Gastrocnemius medialis (tissue), 4 donors: ENCODE results near the gene KIF12.
"Not testable (repeated sequence)": the region's sequence is repeated elsewhere in the genome, so short reads cannot be mapped to it uniquely, and the experiment has no call there.

ENCODE experiments used
- POLR2A ChIP-seq, 2 donors: fragments of 450-650 bp; IDR thresholded peaks; one replicate each; pipeline ENCODE4 v1.6.1; 2017; ENCODE audit warnings: antibody characterized with exemption in 2 of 2, mild to moderate bottlenecking in 2 of 2, moderate library complexity in 2 of 2
- TF ChIP-seq, protein P1 (sequence below), 5 experiments: fragments of 450-650 bp in 3 of 5; fragments of 200-600 bp in 2 of 5; sonication (generic) in 2 of 5; IDR thresholded peaks in 4 of 5; conservative IDR thresholded peaks in 1 of 5; 1 replicate in 4 of 5; 2 replicates in 1 of 5; pipeline ENCODE4 v1.5.1; 2016 to 2019; ENCODE audit warnings: antibody characterized with exemption in 5 of 5, mild to moderate bottlenecking in 3 of 5, moderate library complexity in 3 of 5

DNA sequence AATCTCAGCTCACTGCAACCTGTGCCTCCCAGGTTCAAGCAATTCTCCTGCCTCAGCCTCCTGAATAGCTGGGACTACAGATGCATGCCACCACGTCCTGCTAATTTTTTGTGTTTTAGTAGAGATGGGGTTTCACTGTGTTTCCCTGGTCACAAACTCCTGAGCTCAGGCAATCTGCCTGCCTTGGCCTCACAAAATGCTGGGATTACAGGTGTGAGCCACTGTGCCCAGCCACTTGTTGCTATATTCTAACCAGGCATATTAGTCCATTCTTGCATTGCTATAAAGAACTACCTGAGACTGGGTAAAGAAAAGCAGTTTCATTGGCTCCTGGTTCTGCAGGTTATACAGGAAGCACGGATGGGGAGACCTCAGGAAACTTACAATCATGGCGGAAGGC, 29.7 kb upstream of the KIF12 start:
- TF ChIP-seq POLR2A (IDR thresholded peaks at IDR 0.05): not testable (repeated sequence)
- TF ChIP-seq, protein P1, sequence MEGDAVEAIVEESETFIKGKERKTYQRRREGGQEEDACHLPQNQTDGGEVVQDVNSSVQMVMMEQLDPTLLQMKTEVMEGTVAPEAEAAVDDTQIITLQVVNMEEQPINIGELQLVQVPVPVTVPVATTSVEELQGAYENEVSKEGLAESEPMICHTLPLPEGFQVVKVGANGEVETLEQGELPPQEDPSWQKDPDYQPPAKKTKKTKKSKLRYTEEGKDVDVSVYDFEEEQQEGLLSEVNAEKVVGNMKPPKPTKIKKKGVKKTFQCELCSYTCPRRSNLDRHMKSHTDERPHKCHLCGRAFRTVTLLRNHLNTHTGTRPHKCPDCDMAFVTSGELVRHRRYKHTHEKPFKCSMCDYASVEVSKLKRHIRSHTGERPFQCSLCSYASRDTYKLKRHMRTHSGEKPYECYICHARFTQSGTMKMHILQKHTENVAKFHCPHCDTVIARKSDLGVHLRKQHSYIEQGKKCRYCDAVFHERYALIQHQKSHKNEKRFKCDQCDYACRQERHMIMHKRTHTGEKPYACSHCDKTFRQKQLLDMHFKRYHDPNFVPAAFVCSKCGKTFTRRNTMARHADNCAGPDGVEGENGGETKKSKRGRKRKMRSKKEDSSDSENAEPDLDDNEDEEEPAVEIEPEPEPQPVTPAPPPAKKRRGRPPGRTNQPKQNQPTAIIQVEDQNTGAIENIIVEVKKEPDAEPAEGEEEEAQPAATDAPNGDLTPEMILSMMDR (IDR thresholded peaks at IDR 0.05 in 4 of 5, conservative IDR thresholded peaks at IDR 0.05 in 1 of 5): not testable (repeated sequence)
